Panc1 (cell line): ENCODE data around the gene TMEM151A. TPM values are rescaled to one million over a fixed set of nuclear protein-coding genes. Genes with fewer than 3 reads are reported as not detected.

Experiments
- ATAC-seq: fragments of 200-7000 bp; cut with Tn5 transposase; 2 replicates; pipeline ENCODE4 v1.9.1; 2020; ENCODE audit warnings: mild to moderate bottlenecking, moderate library complexity
- BruUV-seq: library from RNA; stranded (reverse); fragments of 400-500 nt; replicated peaks from 2 replicates; lab custom pipeline; 2021; lab: Mats Ljungman, UMichigan
- CTCF ChIA-PET: fragments of 300-600 bp; sonication (Branson Sonifier 250); formaldehyde crosslinking; loops from one replicate; lab custom pipeline; 2022; ENCODE audit warnings: antibody characterized with exemption; lab: Charles Lee
- POLR2A ChIA-PET: fragments of 300-600 bp; sonication (Branson Sonifier 250); formaldehyde crosslinking; loops from one replicate; lab custom pipeline; 2022; ENCODE audit warnings: antibody characterized with exemption; lab: Charles Lee
- DNase-seq: peaks from one replicate; pipeline ENCODE4 v3.0.0-alpha.2; 2010; ENCODE audit warnings: low read depth, low spot score
- H3K27ac ChIP-seq: 2 replicates; pipeline ENCODE4 v1.5.1; 2011; ENCODE audit warnings: mild to moderate bottlenecking, low read length, inconsistent platforms
- H3K27me3 ChIP-seq: fragments of 200-500 bp; sonication (Bioruptor generic); 2 replicates; pipeline ENCODE4 v1.6.0; 2014; ENCODE audit warnings: low read length, inconsistent platforms; ENCODE audit not compliant: control insufficient read depth, insufficient read depth
- H3K36me3 ChIP-seq: fragments of 200-500 bp; sonication (Bioruptor generic); 2 replicates; pipeline ENCODE4 v1.5.1; 2014; ENCODE audit warnings: inconsistent platforms, mild to moderate bottlenecking, low read length, moderate library complexity; ENCODE audit not compliant: control insufficient read depth, insufficient read depth
- H3K4me1 ChIP-seq: 2 replicates; pipeline ENCODE4 v1.5.1; 2011; ENCODE audit warnings: inconsistent platforms, mild to moderate bottlenecking, low read length, moderate library complexity; ENCODE audit not compliant: control insufficient read depth, insufficient read depth
- H3K4me3 ChIP-seq, 2 experiments: 2 replicates each; pipeline ENCODE4 v1.5.1; 2011 to 2012; ENCODE audit warnings: low read depth in 2 of 2, low read length in 2 of 2, mild to moderate bottlenecking in 2 of 2, inconsistent platforms in 1 of 2, moderate library complexity in 1 of 2
- H3K9me3 ChIP-seq: fragments of 200-500 bp; sonication (Bioruptor generic); 2 replicates; pipeline ENCODE4 v1.5.1; 2014; ENCODE audit warnings: low read depth, mild to moderate bottlenecking, inconsistent platforms, low read length, moderate library complexity; ENCODE audit not compliant: control insufficient read depth, insufficient read depth
- POLR2AphosphoS5 ChIP-seq: IDR thresholded peaks from 2 replicates; pipeline ENCODE4 v1.6.1; 2012; ENCODE audit warnings: mild to moderate bottlenecking, low read depth, low read length, moderate library complexity
- REST ChIP-seq, 2 experiments: IDR thresholded peaks; 2 replicates each; pipeline ENCODE4 v1.6.1; 2011 to 2012; ENCODE audit warnings: low read depth in 2 of 2, control low read depth in 1 of 2, low read length in 1 of 2, mild to moderate bottlenecking in 1 of 2, moderate library complexity in 1 of 2; ENCODE audit not compliant: insufficient read depth in 1 of 2
- SIN3A ChIP-seq: IDR thresholded peaks from 2 replicates; pipeline ENCODE4 v1.6.1; 2012; ENCODE audit warnings: low read depth, mild to moderate bottlenecking, low read length, moderate library complexity, borderline replicate concordance; ENCODE audit not compliant: insufficient read depth
- TCF7L2 ChIP-seq: IDR thresholded peaks from 2 replicates; pipeline ENCODE4 v1.6.1; 2011; ENCODE audit warnings: mild to moderate bottlenecking, low read depth, low read length, inconsistent platforms
- in situ Hi-C: cut with HindIII; loops from 2 replicates; pipeline ENCODE4 v1.10.0; 2016; ENCODE audit warnings: low sequenced_read_pairs, low pct_unique_long_range_greater_than_20kb
- intact Hi-C: fragments of 100-400 bp; cut with micrococcal nuclease; formaldehyde crosslinking; loops from one replicate; pipeline ENCODE4 v1.10.0; 2022; ENCODE audit not compliant: unreplicated experiment
- total RNA-seq: library from RNA; stranded (reverse); gene quantifications from one replicate; pipeline ENCODE4 v1.2.1, GENCODE V29; 2021; ENCODE audit not compliant: unreplicated experiment
- TF ChIP-seq, protein P1 (sequence below): fragments of 450-650 bp; IDR thresholded peaks from 2 replicates; pipeline ENCODE4 v1.5.1; 2017; ENCODE audit warnings: mild to moderate bottlenecking

TMEM151A gene
- total RNA-seq, 1 experiment from 2014 or later, result 11.0 TPM

DNA sequence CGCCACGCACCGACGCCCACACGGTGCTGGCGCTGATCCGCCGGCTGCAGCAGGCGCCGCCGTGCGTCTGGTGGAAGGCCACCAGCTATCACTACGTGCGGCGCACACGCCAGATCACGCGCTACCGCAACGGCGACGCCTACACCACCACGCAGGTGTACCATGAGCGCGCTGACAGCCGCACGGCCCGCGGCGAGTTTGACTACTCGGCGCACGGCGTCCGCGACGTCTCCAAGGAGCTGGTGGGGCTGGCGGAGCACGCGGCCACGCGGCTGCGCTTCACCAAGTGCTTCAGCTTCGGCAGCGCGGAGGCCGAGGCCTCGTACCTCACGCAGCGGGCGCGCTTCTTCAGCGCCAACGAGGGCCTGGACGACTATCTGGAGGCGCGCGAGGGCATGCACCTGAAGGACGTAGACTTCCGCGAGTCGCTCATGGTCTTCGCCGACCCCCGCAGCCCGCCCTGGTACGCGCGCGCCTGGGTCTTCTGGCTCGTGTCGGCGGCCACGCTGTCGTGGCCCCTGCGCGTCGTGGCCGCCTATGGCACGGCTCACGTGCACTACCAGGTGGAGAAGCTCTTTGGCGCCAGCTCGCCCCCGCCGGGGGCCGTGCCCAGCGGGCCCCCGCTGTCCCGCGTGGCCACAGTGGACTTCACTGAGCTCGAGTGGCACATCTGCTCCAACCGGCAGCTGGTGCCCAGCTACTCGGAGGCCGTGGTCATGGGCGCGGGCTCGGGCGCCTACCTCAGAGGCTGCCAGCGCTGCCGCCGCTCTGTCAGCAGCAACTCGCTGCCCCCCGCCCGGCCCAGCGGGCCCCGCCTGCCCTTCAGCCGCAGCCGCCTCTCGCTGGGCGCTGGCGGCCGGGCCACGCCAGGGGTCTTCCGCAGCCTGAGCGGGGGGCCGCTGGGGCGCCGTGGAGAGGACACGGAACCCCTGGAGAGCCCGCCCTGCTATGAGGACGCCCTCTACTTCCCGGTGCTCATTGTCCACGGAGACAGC lies 3.2 kb downstream of the TMEM151A start:
- Histone ChIP-seq H3K4me3 (no peak overlapping the region), H3K27ac (no peak overlapping the region), H3K27me3 (no peaks in the 10 kb centered on the region), H3K9me3 (no peaks in the 10 kb centered on the region), H3K36me3 (no peaks in the 10 kb centered on the region), H3K4me1 (peaks cover 3% of the 10 kb centered on the region; the same call in 1 of the 2 replicates)
- no peak for ATAC-seq
- ChIA-PET CTCF (no interaction called here), POLR2A (no interaction called here)
- TF ChIP-seq, protein P1, sequence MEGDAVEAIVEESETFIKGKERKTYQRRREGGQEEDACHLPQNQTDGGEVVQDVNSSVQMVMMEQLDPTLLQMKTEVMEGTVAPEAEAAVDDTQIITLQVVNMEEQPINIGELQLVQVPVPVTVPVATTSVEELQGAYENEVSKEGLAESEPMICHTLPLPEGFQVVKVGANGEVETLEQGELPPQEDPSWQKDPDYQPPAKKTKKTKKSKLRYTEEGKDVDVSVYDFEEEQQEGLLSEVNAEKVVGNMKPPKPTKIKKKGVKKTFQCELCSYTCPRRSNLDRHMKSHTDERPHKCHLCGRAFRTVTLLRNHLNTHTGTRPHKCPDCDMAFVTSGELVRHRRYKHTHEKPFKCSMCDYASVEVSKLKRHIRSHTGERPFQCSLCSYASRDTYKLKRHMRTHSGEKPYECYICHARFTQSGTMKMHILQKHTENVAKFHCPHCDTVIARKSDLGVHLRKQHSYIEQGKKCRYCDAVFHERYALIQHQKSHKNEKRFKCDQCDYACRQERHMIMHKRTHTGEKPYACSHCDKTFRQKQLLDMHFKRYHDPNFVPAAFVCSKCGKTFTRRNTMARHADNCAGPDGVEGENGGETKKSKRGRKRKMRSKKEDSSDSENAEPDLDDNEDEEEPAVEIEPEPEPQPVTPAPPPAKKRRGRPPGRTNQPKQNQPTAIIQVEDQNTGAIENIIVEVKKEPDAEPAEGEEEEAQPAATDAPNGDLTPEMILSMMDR, result no peak
- TF ChIP-seq SIN3A (no peak), POLR2AphosphoS5 (no peak)
- in situ Hi-C loops, result no loop called here
- intact Hi-C loops, result no loop called here
- no TSS peak for BruUV-seq
- no peak for DNase-seq

DNA sequence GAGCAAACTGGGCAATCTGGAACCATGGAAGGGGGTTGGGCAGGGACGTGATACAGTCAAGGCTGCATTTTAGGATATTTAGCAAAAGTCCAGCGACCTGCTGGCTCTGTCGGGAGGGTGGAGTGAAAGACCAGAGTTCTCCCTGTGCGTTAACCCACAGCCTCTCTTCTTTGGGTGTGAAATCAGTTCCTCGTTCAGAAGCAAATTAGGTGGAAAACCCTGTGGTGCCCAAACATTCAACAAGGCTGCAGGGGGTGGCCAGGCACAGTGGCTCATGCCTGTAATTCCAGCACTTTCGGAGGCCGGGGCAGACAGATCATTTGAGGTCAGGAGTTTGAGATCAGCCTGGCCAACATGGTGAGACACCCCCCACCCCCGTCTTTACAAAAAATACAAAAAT lies 5.9 kb downstream of the TMEM151A start:
- in situ Hi-C loops, result no loop called here
- CTCF ChIA-PET, result no interaction called here

More for the DNA sequence above, 5.9 kb downstream of the TMEM151A start:
- H3K9me3 ChIP-seq, result no peaks in the 10 kb centered on the region
- no peaks in the 10 kb centered on the region for H3K27me3 ChIP-seq
- no peaks in the 10 kb centered on the region for H3K36me3 ChIP-seq
- ATAC-seq, result no peak
- POLR2A ChIA-PET, result interaction anchor here (1.2 kb wide), 1 partner anchor 9 kb away, joined by 9 read pairs; the partner anchor contains the start of gene YIF1A
- no peaks in the 10 kb centered on the region for H3K4me1 ChIP-seq
- no peak for DNase-seq
- intact Hi-C loops, result no loop called here
- TF ChIP-seq TCF7L2, result no peak
- TF ChIP-seq POLR2AphosphoS5, result no peak
- no peak for TF ChIP-seq SIN3A
- TF ChIP-seq REST (IDR thresholded peaks at IDR 0.05; ENCODE audit: insufficient read depth in 1 of 2, low read depth in 2 of 2, low read length in 1 of 2), result no peak
- TF ChIP-seq, protein P1, result no peak
- H3K27ac ChIP-seq, result no peak overlapping the region
- no peak overlapping the region for H3K4me3 ChIP-seq
- BruUV-seq, result no TSS peak
